NCI-H1436 (cell line): ENCODE measurements around the gene RGS12.

ENCODE experiments used
- DNase-seq: peaks from one replicate; lab custom pipeline; 2025; lab: John Stamatoyannopoulos, UW

RGS12 gene

DNA sequence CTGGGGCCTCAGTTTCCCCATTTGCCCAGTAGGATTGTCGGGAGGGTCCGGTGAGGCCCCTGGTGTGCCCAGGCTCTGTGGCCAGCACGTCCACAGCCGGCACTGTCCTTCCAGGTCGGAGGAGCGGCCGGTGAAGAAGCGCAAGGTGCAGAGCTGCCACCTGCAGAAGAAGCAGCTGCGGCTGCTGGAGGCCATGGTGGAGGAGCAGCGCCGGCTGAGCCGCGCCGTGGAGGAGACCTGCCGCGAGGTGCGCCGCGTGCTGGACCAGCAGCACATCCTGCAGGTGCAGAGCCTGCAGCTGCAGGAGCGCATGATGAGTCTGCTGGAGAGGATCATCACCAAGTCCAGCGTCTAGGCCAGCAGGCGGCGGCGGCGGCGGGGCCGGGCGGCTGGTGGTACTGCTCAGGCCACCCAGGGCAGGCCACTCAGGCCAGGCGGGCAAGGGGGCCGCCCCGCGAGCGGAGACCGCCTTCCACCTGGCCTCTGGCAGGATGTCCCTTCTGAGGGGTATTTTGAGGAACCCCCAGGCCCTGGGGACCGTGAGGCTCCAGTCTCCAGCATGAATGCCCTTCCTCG, 37.1 kb upstream of the RGS12 start:
- DNase-seq: no peak

DNA sequence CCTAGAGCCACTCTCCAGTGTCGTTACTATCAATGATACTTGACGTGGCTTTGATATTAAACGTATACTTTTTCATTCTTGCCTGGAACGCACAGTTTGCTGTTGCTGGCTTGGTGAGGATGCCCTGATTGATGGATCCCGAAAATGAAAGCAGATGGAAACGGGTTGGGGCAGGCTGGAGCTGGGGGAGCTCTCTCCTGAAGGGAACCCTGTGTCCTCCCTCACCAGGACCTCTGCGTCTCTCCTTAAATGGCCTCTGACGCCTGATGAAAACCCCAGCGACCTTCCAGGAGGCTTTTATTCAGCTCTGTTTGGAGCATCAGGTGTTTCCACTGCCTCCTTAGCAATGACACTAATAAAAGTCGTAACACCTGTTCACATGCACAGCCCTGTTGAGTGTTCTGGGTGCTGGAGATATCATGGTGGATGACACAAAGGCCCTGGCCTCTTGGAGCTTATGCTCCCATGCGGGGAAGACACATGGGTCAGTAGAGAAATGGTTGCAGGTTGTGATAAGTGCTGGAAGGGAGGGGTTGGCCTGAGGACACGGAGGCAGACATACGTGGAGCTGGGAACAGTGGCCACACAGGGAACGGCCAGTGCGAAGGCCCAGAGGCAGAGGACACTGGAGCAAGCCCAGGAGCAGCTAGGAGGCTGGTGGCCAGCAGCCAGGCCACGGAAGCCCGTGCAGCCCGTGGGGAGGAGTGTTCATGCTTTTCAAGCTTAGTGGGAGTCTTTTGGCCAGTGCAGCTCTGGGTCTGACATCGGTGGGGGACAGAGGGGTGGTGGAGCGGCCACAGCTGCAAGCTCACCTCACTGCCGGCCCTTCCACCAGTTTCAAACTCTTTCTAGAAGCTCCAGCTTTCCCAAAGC, 36.4 kb upstream of the RGS12 start:
- DNase-seq: no peak

DNA sequence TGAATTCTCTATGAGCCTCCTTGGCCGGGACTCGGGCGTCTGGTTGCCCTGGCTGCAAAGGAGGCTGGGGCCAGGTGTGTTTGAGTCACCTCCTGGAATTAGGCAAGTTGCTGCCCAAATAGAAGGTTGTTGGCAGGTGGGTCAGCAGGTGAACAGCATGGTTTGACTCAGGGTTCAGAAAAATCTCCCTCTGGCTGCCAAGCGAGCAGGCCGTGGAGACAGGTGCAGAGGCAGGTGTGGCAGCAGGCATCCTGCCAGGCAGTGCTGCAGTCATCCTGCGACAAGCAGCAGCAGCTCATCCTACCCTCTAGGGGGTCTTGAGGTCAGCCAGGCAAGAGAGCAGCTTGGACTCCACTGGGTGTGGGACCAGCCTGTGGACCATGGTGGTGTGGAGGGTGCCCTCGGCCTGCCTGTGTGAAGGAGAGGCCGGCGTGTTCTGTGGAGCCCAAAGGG, 35.7 kb upstream of the RGS12 start:
- DNase-seq: no peak

DNA sequence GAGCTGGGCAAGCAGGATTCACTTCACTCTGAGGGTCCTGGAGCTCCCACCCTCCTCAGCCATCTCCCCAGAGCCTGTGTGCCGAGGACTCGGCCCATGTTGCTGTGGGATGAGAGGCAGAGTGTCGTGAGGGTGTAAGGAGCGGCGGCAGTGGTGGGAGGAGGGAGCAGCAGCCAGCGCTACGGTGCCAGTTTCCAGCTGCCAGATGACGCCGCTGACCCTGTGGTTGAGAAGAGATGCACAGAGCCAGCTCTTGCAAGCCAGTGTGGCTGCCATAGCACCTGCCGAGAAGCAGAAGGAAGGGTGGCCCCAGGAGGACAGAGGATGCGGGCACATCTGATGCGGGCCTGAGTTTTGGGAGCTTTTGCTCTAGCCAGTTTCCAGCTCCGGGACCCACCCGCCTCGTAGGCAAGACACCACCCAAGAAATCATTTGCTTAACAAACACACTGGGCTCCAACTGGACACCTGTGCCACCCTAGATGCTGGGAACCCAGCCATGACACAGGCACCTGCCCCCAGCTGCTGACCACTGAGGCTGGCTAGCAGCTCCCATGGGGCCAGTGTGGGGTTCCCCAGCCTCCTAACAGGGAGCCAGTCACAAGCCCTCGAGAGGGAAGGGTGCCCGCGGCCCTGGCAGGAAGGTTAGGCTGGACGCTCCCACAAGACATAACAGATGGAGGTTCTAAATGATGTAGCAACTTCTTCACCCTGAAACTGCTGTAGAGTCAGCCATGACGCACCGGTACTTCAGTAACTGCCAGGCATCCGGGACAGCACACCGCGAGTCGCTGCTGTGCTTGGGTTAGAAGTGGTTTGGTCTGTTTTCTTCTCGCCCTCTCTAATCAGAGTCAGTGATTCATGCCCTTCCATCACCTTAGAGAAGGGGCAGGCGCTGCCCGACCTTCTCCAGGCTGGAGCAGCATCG, 35.0 kb upstream of the RGS12 start:
- DNase-seq: no peak

DNA sequence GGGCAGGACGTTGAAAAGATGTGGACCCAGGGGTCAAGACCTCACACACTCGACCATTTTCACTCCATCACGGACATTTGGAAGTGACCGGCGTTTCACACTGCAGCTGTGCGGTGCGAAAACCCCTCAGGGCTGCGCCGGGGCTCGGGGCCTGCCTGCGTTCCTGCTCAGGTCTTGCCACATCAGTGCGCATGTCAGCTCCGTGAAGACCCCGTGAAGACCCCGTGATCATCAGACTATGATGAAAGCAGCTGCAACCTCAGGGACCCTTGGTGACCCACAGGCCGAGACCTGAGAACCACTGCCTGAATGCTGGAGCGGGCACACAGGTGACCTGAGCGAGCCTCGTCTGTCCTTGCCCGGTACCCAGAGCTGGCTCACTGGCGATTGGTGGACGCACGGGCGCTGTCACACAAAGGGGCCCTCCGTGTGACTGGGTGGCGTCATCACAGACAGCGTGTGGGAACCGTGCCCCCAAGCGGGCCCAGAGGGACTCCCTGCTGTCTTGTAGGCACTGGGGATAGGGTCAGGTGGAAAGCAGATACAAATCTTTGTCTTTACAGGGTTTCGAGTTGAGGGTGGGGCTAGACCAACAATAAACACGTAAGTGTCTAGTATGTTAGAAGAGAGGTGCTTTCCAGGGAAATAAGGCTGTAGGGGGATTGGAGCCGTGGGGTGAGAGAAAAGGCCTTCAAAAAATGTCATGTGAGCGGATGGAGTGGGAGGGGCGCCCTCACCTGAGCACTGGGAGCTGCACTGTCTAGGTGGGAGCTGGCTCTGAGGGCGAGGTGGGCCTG, 31.2 kb upstream of the RGS12 start:
- no peak for DNase-seq

DNA sequence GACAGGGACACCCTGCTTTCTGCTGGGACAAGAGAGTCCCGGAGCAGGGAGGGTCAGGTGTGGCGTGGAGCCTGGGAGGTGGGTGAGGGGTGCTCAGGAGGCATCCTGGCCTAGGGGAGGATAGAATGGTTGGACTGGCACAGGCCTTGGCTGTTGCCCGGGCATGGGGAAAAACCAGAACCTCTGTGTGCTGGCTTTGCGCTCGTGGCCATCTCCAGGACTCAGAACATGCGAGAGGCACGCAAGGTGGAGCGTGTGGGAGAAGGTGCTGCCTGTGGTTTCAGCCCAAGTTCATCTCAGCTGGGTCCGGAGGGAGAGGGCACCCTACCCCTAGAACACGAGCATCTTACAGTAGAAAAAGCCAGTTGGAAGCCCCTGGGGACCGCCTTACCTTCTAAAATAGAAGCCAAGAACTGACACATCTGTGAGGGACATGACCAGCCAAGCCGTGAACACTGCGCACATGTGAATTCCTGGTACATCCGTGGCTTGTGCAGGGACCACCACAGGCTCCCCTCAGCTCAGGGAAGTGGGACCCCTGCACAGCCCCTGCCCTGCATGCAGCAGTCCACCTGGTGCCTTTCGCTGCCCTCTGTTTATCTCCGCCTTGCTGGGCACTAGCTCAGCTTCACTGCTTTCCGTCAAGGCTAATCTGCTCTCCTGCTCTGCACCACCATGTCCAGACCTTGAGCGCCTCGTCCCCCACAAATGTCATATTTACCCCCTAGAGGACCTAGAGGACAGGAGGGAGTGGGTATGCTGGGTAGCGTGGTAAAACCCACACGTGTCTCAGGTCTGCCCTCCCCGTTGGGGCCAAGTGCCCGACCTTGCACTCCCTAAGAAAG, 30.4 kb upstream of the RGS12 start:
- no peak for DNase-seq

DNA sequence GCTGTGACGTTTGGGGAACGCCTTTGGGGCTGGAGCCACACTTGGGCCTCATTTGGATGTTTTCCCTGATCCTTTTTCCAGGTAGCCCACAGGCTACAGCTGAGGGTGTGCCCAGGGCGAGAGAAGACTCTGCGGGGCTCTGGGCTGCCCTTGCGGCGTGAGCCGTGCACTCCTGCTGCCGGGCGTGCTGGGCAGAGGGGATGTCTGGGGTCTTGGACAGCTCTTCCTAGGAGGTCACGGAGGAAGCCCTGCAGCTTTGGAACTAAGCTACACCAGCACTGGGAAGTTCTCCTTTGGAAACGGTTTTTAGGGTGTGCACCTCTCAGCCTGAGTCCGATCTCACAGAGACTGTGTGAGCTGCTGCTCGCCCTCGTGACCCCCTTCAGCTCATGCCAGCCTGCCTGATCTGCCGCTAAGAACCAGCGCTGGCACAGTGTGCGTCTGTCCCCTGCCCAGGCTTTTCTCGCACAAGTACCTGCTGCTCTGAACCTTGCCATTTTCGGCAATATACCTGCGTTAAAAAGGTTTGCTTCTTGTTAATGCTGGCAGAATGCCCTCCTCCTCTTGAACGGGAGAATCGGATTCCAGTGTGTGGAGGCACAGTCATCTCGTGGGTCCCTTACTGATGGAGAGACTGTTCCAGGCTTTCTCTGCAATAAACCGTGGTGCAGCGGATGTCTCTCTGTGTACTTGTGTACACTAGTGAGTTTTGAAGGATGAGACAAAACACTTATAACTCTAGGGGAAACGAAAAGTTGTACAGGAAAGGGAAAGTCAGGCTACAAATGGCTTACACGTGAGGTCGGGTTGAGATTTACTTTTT, 29.6 kb upstream of the RGS12 start:
- DNase-seq: no peak

DNA sequence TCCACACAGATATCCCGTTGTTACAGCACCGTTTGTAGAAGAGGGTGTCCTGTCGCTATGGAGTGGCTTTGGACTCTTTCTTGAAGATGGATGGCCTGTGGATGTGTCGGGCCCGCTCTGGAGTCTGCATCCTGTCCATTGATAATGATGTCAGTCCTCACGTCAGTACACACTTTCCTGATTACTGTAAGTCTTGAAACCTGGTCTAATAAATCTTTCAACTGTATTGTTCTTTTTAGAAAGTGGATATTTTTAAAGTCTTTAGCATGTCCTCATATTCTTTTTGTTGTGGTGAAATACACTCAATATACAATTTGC, 29.0 kb upstream of the RGS12 start:
- no peak for DNase-seq

DNA sequence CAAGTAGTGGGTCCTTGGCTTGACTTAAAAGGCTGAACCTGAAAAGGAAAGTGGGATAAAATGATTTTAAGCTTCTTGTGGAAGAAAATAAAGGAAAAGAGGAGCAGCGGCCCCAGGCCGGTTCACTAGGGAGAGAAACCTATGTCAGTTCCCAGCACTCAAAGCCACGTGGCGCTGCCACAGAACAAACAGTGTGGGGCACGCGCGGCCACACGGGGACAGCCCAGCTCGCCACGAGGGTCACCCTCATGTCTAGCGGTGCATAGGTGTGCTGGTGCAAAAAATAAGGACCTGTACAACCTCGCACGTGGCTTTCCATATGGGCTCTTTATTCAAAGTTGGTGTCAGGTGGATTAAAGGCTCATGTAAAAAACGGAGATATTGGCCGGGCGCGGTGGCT, 26.7 kb upstream of the RGS12 start:
- no peak for DNase-seq

DNA sequence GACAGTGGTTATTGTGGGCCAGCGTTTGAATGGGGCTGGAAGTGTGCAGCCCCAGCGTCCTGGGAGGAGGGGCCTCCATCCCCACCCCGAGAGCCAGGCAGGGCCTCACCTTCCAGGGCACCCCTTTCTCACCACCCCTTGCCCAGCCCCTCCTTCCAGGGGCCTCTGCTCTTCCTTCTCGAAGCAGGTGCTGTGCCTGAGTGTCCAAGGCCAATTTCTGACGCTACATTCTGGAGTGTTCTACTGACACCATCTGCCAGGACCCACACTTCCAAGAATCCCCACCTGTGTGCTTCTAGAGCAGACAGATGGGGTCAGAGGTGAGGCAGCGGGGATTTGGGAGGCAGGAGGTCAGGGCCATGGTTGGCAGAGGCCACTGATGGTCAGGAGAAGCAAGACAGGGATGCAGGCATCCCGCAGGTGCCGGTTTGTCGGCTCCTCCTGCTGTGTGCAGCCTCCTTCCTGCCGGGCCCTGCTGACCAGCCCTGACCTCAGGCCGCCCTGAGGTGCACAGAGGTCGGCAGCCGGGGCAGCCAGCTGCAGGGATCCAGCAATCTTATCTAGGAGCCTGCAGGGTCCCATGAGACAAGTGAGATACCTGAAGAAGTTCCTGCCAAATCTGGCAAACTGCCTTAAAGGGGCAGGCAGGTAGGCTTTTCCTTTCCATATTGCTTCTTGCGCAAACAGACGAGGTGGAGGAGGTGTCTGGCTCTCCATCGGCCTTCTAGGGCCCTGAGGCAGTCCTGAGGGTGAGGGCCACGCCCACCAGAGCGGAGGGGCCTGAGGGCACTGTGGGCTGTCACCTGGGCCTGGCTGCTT, 25.0 kb upstream of the RGS12 start:
- no peak for DNase-seq

DNA sequence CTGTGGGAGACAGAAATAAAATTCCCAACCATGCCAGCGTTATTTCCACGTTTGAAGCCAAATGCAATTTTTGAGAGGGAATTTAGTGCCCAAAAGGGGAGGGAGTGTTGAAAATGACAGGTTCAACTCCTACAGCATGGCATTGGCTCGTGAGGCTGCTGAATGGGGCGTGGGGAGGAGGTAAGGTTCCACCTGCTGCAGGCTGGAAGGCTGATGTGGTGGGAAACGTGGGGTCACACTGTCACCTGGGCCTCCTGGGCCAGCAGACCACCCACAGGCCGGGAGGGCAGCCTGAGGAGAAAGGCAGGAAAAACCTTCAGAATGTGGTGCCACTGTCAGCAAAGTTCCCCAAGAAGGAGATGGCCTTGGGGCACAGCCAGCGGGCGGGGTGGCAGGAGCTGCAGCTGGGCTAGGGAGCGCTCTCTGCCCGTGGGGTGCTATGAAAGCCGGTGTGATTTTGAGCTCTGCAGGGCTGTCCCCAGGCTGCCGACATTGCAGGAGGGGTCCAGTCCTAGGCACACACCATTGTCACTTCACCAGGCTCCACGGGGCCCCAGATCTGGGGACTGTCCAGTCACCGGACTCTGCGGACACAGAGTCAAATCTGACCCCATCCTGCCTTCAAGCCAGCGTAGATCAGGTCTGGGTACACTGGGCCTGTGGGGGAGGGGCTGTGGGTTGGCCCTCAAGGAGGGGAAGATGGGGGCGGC, 24.3 kb upstream of the RGS12 start:
- no peak for DNase-seq

DNA sequence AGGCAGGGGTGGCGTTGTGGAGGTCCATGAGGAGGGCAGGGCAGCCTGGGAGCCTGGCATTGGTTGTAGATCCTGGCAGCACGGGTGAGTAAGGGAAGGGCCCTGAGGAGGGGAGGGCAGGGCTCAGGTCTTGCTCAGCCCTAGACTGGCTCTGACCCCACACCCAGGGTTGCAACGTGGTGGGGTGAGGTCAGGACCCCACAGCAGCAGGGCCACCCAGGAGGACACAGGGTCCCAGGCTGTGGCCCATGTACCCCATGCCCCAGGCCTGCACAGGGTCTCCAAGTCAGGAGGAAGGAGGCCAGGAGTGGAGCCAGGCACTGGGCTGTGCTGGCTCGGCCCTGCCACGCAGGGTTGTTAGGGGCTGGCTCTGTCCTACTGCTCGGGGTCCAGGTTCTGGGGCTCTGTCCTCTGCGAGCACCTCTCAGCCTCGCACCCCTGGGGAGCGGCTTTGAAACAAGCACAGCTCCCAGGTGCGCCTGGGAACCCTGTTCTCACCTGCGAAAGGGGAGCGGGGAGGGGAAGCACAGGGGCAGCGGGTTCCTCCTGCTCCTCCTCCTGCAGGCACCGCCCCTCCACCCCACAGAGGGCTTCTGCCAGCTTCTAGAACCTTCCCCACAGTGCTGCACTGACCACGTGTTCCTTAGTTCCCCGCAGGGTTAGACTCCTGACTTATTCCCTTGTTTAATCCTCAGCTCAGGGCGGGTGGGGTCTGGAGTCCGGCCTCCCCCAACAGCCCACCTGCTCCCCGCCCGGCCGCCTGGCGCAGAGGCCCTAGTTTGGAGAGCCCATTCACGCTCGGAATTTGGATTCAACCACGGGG, 23.5 kb upstream of the RGS12 start:
- DNase-seq: no peak

DNA sequence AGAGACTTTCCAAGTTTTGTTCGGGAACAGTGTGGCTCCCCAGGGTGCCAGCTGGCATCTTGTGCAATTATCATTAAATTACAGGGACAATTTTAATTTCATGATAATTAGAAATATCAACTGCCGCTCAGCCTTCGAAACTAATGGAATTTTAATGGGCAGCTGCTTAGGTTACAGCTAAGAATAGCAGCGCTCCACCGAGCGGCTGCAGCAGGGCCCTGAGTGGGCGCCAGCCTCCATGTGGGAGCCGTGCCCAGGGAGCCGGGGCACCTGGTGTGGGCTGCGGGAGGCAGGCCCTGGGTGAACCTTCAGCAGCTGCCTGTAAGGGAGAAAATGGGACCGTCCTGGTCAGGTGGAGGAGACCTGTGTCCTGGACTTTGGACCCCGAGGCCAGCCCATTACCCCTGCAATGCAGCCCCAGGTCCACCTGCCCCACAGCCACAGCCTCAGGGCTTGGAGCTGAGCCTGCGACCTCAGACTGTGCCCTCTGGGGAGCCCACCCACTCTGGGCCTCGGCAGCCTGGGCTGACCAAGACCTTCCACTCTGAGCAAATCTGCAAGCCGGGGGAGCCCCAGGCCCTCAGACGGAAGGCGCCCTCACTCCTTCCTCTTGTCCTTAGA, 22.7 kb upstream of the RGS12 start:
- DNase-seq: no peak

DNA sequence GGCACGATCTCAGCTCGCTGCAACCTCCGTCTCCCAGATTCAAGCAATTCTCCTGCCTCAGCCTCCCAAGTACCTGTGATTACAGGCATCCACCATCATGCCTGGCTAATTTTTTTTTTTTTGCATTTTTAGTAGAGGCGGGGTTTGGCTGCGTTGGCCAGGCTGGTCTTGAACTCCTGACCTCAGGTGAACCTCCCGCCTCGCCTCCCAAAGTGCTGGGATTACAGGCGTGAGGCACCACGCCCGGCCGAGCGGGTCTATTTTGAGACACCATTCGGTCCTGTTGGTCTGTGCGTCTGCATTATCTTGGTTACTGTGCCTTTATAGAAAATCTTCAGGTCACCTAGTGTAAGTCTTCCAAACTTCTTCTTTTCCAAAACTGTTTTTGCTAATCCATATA, 21.7 kb upstream of the RGS12 start:
- no peak for DNase-seq

DNA sequence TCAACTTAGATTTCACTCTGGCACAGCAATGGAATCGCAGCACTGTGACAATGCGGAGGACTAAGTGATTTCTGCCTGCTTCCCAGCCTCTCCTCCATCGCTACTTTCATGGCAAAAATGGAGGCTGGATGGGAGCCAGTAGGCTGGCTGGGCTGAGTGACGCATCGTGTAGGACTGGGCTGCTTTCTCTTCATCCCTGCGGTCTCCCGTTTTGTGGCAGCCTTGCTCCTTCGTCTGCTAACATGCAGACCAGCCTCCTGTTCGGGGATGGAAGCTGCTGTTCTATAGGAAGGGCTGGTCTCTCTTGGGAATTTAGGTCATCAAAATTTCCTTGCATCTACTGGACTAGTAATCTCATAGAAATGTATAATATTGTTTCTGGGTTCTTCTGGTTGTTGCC, 15.8 kb upstream of the RGS12 start:
- no peak for DNase-seq

DNA sequence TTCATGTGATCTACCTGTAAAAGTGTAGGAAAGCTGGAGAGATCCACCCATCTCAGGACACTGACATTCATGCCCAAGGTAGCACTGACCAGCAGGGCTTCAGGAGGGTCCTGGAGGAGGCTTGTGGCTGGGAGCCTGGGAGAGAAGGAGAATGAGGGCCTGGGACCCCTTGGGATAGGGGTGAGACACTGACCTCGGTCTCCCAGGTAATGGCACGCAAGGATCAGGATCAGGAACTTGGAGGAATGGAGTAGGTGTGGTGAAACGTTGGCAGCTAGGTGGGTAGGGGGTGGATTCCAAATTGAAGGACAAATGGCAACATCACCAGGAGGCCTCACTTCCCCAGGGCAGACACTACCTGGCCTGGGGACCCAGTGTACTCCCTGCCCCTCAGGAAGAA, 12.4 kb upstream of the RGS12 start:
- no peak for DNase-seq

DNA sequence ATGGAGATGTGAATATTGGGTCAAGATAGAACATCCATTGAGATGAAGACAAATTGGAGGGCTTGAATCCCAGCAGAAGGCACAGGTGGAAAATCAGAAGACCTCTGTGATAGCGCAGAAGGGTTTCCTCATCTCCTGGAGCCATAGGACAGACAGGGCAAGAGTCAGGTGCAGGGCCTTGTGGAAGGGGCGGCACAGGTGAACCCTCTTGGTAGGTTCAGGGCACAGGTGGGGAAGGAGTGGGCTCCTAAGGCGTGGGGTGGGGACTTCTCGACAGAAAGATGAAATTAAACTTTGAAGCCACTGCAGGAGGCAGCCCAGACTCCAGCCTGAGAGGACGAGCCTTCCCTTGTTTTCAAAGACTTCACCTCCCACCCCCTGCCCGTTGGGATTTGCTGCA, 9.3 kb upstream of the RGS12 start:
- DNase-seq: no peak
